B cell (primary cell): ENCODE data around the gene DIMT1. TPM values are rescaled to one million over a fixed set of nuclear protein-coding genes. Genes with fewer than 3 reads are reported as not detected.

Source experiments
- ATAC-seq: fragments of 200-7000 bp; cut with Tn5 transposase; one replicate; pipeline ENCODE4 v1.10.0; 2021; ENCODE audit warnings: low read depth, mild to moderate bottlenecking, moderate number of reproducible peaks, moderate library complexity
- CTCF ChIA-PET: fragments of 350-600 bp; sonication (Branson Sonifier 250); formaldehyde crosslinking; loops from one replicate; lab custom pipeline; 2021; ENCODE audit warnings: antibody characterized with exemption, inconsistent platforms; lab: Charles Lee
- POLR2A ChIA-PET: fragments of 350-600 bp; sonication (Branson Sonifier 250); formaldehyde crosslinking; loops from one replicate; lab custom pipeline; 2021; ENCODE audit warnings: antibody characterized with exemption; lab: Charles Lee
- DNase-seq: peaks from one replicate; pipeline ENCODE4 v3.0.0; 2013
- H2AFZ ChIP-seq: 2 replicates; pipeline ENCODE4 v1.6.1; 2012; ENCODE audit warnings: mild to moderate bottlenecking, low read depth, low read length; ENCODE audit not compliant: insufficient read depth, poor library complexity, severe bottlenecking
- H3K27ac ChIP-seq, 2 donors: 1 replicate in 1 of 2; 2 replicates in 1 of 2; pipeline ENCODE4 v1.5.1; 2012 to 2013; ENCODE audit warnings: low read length in 2 of 2, mild to moderate bottlenecking in 2 of 2, moderate library complexity in 1 of 2
- H3K27me3 ChIP-seq, 4 experiments: fragments of 200-600 bp in 1 of 4; sonication (generic) in 1 of 4; replicated peaks in 1 of 4; 1 replicate in 2 of 4; 2 replicates in 2 of 4; pipeline versions ENCODE4 v1.6.1 to v1.7.0; 2013 to 2016; ENCODE audit warnings: low read length in 3 of 4, mild to moderate bottlenecking in 2 of 4, mixed read lengths in 1 of 4, moderate library complexity in 1 of 4; ENCODE audit not compliant: insufficient read depth in 4 of 4, control insufficient read depth in 3 of 4; ENCODE audit errors: control extremely low read depth in 1 of 4
- H3K36me3 ChIP-seq, 2 experiments: replicated peaks in 1 of 2; 1 replicate in 1 of 2; 2 replicates in 1 of 2; pipeline versions ENCODE4 v1.6.1 to v1.7.1; 2013; ENCODE audit warnings: low read length in 1 of 2; ENCODE audit not compliant: insufficient read depth in 2 of 2, control insufficient read depth in 1 of 2; ENCODE audit errors: control extremely low read depth in 1 of 2, extremely low read depth in 1 of 2
- H3K4me1 ChIP-seq, 2 donors: fragments of 200-600 bp in 1 of 2; sonication (generic) in 1 of 2; 1 replicate in 1 of 2; 2 replicates in 1 of 2; pipeline versions ENCODE4 v1.5.1 to v1.6.1; 2013 to 2017; ENCODE audit warnings: low read length in 2 of 2; ENCODE audit not compliant: control insufficient read depth in 2 of 2, insufficient read depth in 2 of 2
- H3K4me2 ChIP-seq: replicated peaks from 2 replicates; pipeline ENCODE3; 2012; ENCODE audit warnings: mild to moderate bottlenecking, low read depth, low read length; ENCODE audit not compliant: poor library complexity, severe bottlenecking
- H3K4me3 ChIP-seq, 5 experiments: fragments of 200-600 bp in 1 of 5; sonication (generic) in 1 of 5; 1 replicate in 3 of 5; 2 replicates in 2 of 5; pipeline versions ENCODE4 v1.5.1 to v1.7.0; 2011 to 2016; ENCODE audit warnings: low read length in 4 of 5, mild to moderate bottlenecking in 4 of 5, low read depth in 2 of 5, control low read depth in 1 of 5, moderate library complexity in 1 of 5; ENCODE audit not compliant: insufficient read depth in 1 of 5; ENCODE audit errors: control extremely low read depth in 1 of 5, extremely low read depth in 1 of 5
- H3K79me2 ChIP-seq: fragments of 200-600 bp; sonication (generic); one replicate; pipeline ENCODE4 v1.6.0; 2016; ENCODE audit warnings: low read length; ENCODE audit not compliant: control insufficient read depth, insufficient read depth
- H3K9ac ChIP-seq: fragments of 200-600 bp; sonication (generic); 2 replicates; pipeline ENCODE4 v1.6.1; 2017; ENCODE audit warnings: mild to moderate bottlenecking, low read length, moderate library complexity
- H3K9me3 ChIP-seq, 3 donors: one replicate each; pipeline versions ENCODE4 v1.6.1 to v1.7.1; 2013; ENCODE audit warnings: low read length in 2 of 3; ENCODE audit not compliant: control insufficient read depth in 2 of 3, insufficient read depth in 1 of 3; ENCODE audit errors: control extremely low read depth in 1 of 3
- H4K20me1 ChIP-seq: 2 replicates; pipeline ENCODE4 v1.6.0; 2012; ENCODE audit warnings: mild to moderate bottlenecking, low read length; ENCODE audit not compliant: insufficient read depth, control insufficient read depth, poor library complexity, severe bottlenecking
- H3K27ac Mint-ChIP-seq: one replicate; pipeline ENCODE4 v1.8.0; 2021; ENCODE audit warnings: mixed read lengths
- H3K27me3 Mint-ChIP-seq: one replicate; pipeline ENCODE4 v1.8.0; 2021; ENCODE audit warnings: mixed read lengths
- H3K4me1 Mint-ChIP-seq: one replicate; pipeline ENCODE4 v1.8.0; 2021; ENCODE audit warnings: mixed read lengths
- H3K4me3 Mint-ChIP-seq: one replicate; pipeline ENCODE4 v1.8.0; 2021; ENCODE audit warnings: mixed read lengths
- H3K9me3 Mint-ChIP-seq: one replicate; pipeline ENCODE4 v1.8.0; 2022; ENCODE audit warnings: mixed read lengths; ENCODE audit not compliant: insufficient read depth
- CTCF ChIP-seq: fragments of 200-600 bp; IDR thresholded peaks from one replicate; pipeline ENCODE4 v1.8.0; 2022; ENCODE audit warnings: antibody characterized with exemption, mild to moderate bottlenecking
- EZH2 ChIP-seq: IDR thresholded peaks from 2 replicates; pipeline ENCODE4 v1.6.1; 2012; ENCODE audit warnings: borderline replicate concordance, low read depth, mild to moderate bottlenecking, moderate library complexity, low read length; ENCODE audit not compliant: insufficient read depth, poor library complexity, severe bottlenecking
- WGBS: methylation state at CpG from one replicate; pipeline ENCODE4 v1.1.5; 2013; ENCODE audit warnings: missing lambda C conversion rate; ENCODE audit not compliant: insufficient coverage; 5-methylcytosine and 5-hydroxymethylcytosine counted together
- intact Hi-C: fragments of 100-400 bp; cut with micrococcal nuclease; formaldehyde crosslinking; loops from one replicate; pipeline ENCODE4 v1.10.0; 2022
- polyA plus RNA-seq: library from polyadenylated mRNA; depleted of rRNA; stranded (reverse); fragments of >200 nt; gene quantifications from 2 replicates; pipeline ENCODE4 v1.2.3, GENCODE V29; 2012
- total RNA-seq, 2 donors: library from RNA; stranded (reverse); fragments of 120-200 nt in 1 of 2; gene quantifications; 1 replicate in 1 of 2; 2 replicates in 1 of 2; pipeline versions ENCODE4 v1.2.3 to v1.2.4, GENCODE V29; 2013 to 2022

The DIMT1 gene
- total and polyA plus RNA-seq, 2 donors (not counting 1 experiment from before 2014, with no cell fraction given): 16.0 to 20.7 TPM

GRCh38 chr5:62376064-62376463 lies 27.6 kb downstream of the DIMT1 start:
- no peak overlapping the region for H3K4me3 ChIP-seq
- ATAC-seq: no peak
- no peak for DNase-seq
- H2AFZ ChIP-seq: no peak overlapping the region
- no peaks in the 10 kb centered on the region for H3K27me3 Mint-ChIP-seq
- no peaks in the 10 kb centered on the region for H4K20me1 ChIP-seq
- no peak overlapping the region for H3K4me2 ChIP-seq
- H3K9ac ChIP-seq: no peak overlapping the region
- peaks cover 12 to 50% of the 10 kb centered on the region in 2 experiments for H3K36me3 ChIP-seq
- H3K27ac Mint-ChIP-seq: no peak overlapping the region
- CTCF ChIA-PET: no interaction called here
- no peak overlapping the region for H3K27ac ChIP-seq
- H3K79me2 ChIP-seq: no peaks in the 10 kb centered on the region
- H3K27me3 ChIP-seq: no peaks in the 10 kb centered on the region
- intact Hi-C loops: no loop called here
- H3K4me1 Mint-ChIP-seq: no peaks in the 10 kb centered on the region
- no peaks in the 10 kb centered on the region for H3K9me3 ChIP-seq
- no peak for TF ChIP-seq EZH2
- no peak for TF ChIP-seq CTCF
- no peaks in the 10 kb centered on the region for H3K4me1 ChIP-seq
- no CpG with 5 or more reads among the region's 3 CpGs for WGBS
- H3K9me3 Mint-ChIP-seq: no peaks in the 10 kb centered on the region
- POLR2A ChIA-PET: no interaction called here
- no peak overlapping the region for H3K4me3 Mint-ChIP-seq

DNA sequence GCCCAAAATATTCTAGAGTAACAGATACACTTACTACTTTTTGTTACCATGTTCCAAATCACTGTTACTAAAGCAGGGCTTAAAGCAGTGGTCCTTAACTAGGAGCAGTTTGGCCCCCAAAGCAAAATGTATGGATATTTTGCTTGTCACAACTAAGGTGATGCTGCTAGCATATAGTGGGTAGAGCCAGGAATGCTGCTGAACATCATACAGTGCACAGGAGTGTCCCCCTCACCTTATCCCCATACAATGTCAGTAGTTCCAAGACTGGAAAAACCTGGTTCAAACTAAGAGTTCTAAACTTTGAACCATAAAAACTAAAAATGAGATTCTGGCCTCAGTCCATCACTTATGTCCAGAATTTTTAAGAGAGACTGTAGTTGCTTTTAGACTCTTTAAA lies 28.1 kb downstream of the DIMT1 start:
- ChIA-PET POLR2A (no interaction called here), CTCF (no interaction called here)
- no peaks in the 10 kb centered on the region for H3K9me3 Mint-ChIP-seq
- Histone ChIP-seq H3K4me1 (no peaks in the 10 kb centered on the region), H3K79me2 (no peaks in the 10 kb centered on the region), H3K27ac (no peak overlapping the region), H3K4me3 (no peak overlapping the region), H3K27me3 (no peaks in the 10 kb centered on the region), H3K9ac (no peak overlapping the region), H3K4me2 (no peak overlapping the region), H3K36me3 (peaks cover 10 to 46% of the 10 kb centered on the region in 2 experiments), H2AFZ (no peak overlapping the region), H4K20me1 (no peaks in the 10 kb centered on the region), H3K9me3 (no peaks in the 10 kb centered on the region)
- no peak overlapping the region for H3K27ac Mint-ChIP-seq
- no peaks in the 10 kb centered on the region for H3K4me1 Mint-ChIP-seq
- intact Hi-C loops: no loop called here
- ATAC-seq (no peak), DNase-seq (no peak)
- H3K27me3 Mint-ChIP-seq: no peaks in the 10 kb centered on the region
- TF ChIP-seq CTCF (no peak), EZH2 (no peak)
- H3K4me3 Mint-ChIP-seq: no peak overlapping the region
